Memory B cell (primary cell): ENCODE measurements around the gene CLEC5A.

Experiments used
- ATAC-seq: fragments of 150-1000 bp; cut with Tn5 transposase; 2 replicates; pipeline ENCODE4 v1.10.0; 2021; ENCODE audit warnings: low read depth, mild to moderate bottlenecking, moderate library complexity
- DNase-seq, 2 donors: peaks; one replicate each; pipeline ENCODE4 v3.0.0; 2022; ENCODE audit warnings: low spot score in 2 of 2
- H3K27ac Mint-ChIP-seq: one replicate; pipeline ENCODE4 v1.8.0; 2022; ENCODE audit warnings: mild to moderate bottlenecking, moderate library complexity, mixed read lengths
- H3K27me3 Mint-ChIP-seq: one replicate; pipeline ENCODE4 v1.8.0; 2022; ENCODE audit warnings: mixed read lengths
- H3K36me3 Mint-ChIP-seq: one replicate; pipeline ENCODE4 v1.8.0; 2022; ENCODE audit warnings: mild to moderate bottlenecking, mixed read lengths
- H3K4me1 Mint-ChIP-seq: one replicate; pipeline ENCODE4 v1.8.0; 2022; ENCODE audit warnings: mixed read lengths
- H3K4me3 Mint-ChIP-seq: one replicate; pipeline ENCODE4 v1.8.0; 2022; ENCODE audit warnings: mild to moderate bottlenecking, moderate library complexity, mixed read lengths
- H3K9me3 Mint-ChIP-seq: one replicate; pipeline ENCODE4 v1.8.0; 2022; ENCODE audit warnings: mixed read lengths

Gene CLEC5A

GRCh38 chr7:141973673-141974072 is 26.9 kb upstream of the CLEC5A start, which contains the start of gene TAS2R38:
Gene TAS2R38 (minus strand): TSS chr7:141973773. CDS start chr7:141973689, 84 bp downstream.
- DNase-seq: no peak
- Mint-ChIP-seq H3K27me3 (no peaks in the 10 kb centered on the region), H3K4me1 (peaks cover 3% of the 10 kb centered on the region), H3K27ac (no peak within 1 kb of the TSS), H3K9me3 (no peaks in the 10 kb centered on the region), H3K4me3 (no peak within 1 kb of the TSS), H3K36me3 (no peaks in the 10 kb centered on the region)
- ATAC-seq: no peak

GRCh38 chr7:141960687-141961422 is 14.1 kb upstream of the CLEC5A start:
- peak; percentile 62 for ATAC-seq
- DNase-seq: no peak
- Mint-ChIP-seq H3K36me3 (no peaks in the 10 kb centered on the region), H3K27me3 (no peaks in the 10 kb centered on the region), H3K4me1 (peaks cover 6% of the 10 kb centered on the region), H3K4me3 (no peak overlapping the region), H3K9me3 (no peaks in the 10 kb centered on the region), H3K27ac (no peak overlapping the region)

- H3K4me1 Mint-ChIP-seq: peaks cover 4% of the 10 kb centered on the region
- no peak for ATAC-seq
- no peaks in the 10 kb centered on the region for H3K9me3 Mint-ChIP-seq
- H3K27me3 Mint-ChIP-seq: peaks cover 2% of the 10 kb centered on the region
- H3K36me3 Mint-ChIP-seq: no peaks in the 10 kb centered on the region
- no peak overlapping the region for H3K27ac Mint-ChIP-seq
- DNase-seq: no peak
- no peak overlapping the region for H3K4me3 Mint-ChIP-seq
Observed at GRCh38 chr7:141956084-141956483, 9.3 kb upstream of the CLEC5A start.

- Mint-ChIP-seq H3K4me1 (no peaks in the 10 kb centered on the region), H3K9me3 (no peaks in the 10 kb centered on the region), H3K4me3 (no peak overlapping the region), H3K36me3 (no peaks in the 10 kb centered on the region), H3K27me3 (peaks cover 2% of the 10 kb centered on the region), H3K27ac (no peak overlapping the region)
- DNase-seq: no peak
- no peak for ATAC-seq
Observed at GRCh38 chr7:141954334-141954733, 7.6 kb upstream of the CLEC5A start.

GRCh38 chr7:141952461-141952860 is 5.7 kb upstream of the CLEC5A start:
- ATAC-seq (no peak), DNase-seq (no peak)
- H3K9me3 Mint-ChIP-seq: no peaks in the 10 kb centered on the region
- no peaks in the 10 kb centered on the region for H3K4me1 Mint-ChIP-seq
- H3K27ac Mint-ChIP-seq: no peak overlapping the region
- H3K4me3 Mint-ChIP-seq: no peak overlapping the region
- H3K27me3 Mint-ChIP-seq: peaks cover 2% of the 10 kb centered on the region
- H3K36me3 Mint-ChIP-seq: no peaks in the 10 kb centered on the region

- no peak overlapping the region for H3K4me3 Mint-ChIP-seq
- H3K36me3 Mint-ChIP-seq: no peaks in the 10 kb centered on the region
- H3K4me1 Mint-ChIP-seq: no peaks in the 10 kb centered on the region
- DNase-seq (no peak), ATAC-seq (no peak)
- H3K27ac Mint-ChIP-seq: no peak overlapping the region
- H3K27me3 Mint-ChIP-seq: peaks cover 2% of the 10 kb centered on the region
- H3K9me3 Mint-ChIP-seq: no peaks in the 10 kb centered on the region
Observed at GRCh38 chr7:141950806-141951205, 4.0 kb upstream of the CLEC5A start.

GRCh38 chr7:141949911-141950310 is 3.1 kb upstream of the CLEC5A start:
- Mint-ChIP-seq H3K9me3 (no peaks in the 10 kb centered on the region), H3K27ac (no peak overlapping the region)

GRCh38 chr7:141949451-141949850 is 2.7 kb upstream of the CLEC5A start:
- no peaks in the 10 kb centered on the region for H3K9me3 Mint-ChIP-seq
- no peak for DNase-seq
- H3K27me3 Mint-ChIP-seq: peaks cover 2% of the 10 kb centered on the region
- no peaks in the 10 kb centered on the region for H3K36me3 Mint-ChIP-seq
- H3K4me1 Mint-ChIP-seq: no peaks in the 10 kb centered on the region
- H3K27ac Mint-ChIP-seq: no peak overlapping the region
- no peak for ATAC-seq
- no peak overlapping the region for H3K4me3 Mint-ChIP-seq

More at GRCh38 chr7:141949911-141950310, 3.1 kb upstream of the CLEC5A start:
- Mint-ChIP-seq H3K27me3 (peaks cover 2% of the 10 kb centered on the region), H3K4me3 (no peak overlapping the region), H3K4me1 (no peaks in the 10 kb centered on the region), H3K36me3 (no peaks in the 10 kb centered on the region)
- no peak for ATAC-seq
- DNase-seq: no peak

- H3K27ac Mint-ChIP-seq: no peak overlapping the region
- H3K27me3 Mint-ChIP-seq: peaks cover 2% of the 10 kb centered on the region
Observed at GRCh38 chr7:141949021-141949420, 2.2 kb upstream of the CLEC5A start.

GRCh38 chr7:141945356-141945755 is 1.4 kb downstream of the CLEC5A start:
- H3K4me3 Mint-ChIP-seq: no peak overlapping the region
- peaks cover 6% of the 10 kb centered on the region for H3K9me3 Mint-ChIP-seq
- H3K27ac Mint-ChIP-seq: no peak overlapping the region
- no peak for ATAC-seq
- H3K4me1 Mint-ChIP-seq: no peaks in the 10 kb centered on the region
- no peak for DNase-seq
- no peaks in the 10 kb centered on the region for H3K27me3 Mint-ChIP-seq
- H3K36me3 Mint-ChIP-seq: no peaks in the 10 kb centered on the region

More at GRCh38 chr7:141949021-141949420, 2.2 kb upstream of the CLEC5A start:
- H3K36me3 Mint-ChIP-seq: no peaks in the 10 kb centered on the region
- no peak for DNase-seq
- H3K9me3 Mint-ChIP-seq: peaks cover 1% of the 10 kb centered on the region
- H3K4me1 Mint-ChIP-seq: no peaks in the 10 kb centered on the region
- ATAC-seq: no peak
- no peak overlapping the region for H3K4me3 Mint-ChIP-seq

GRCh38 chr7:141944811-141945210 is 2.0 kb downstream of the CLEC5A start:
- ATAC-seq (no peak), DNase-seq (no peak)
- no peaks in the 10 kb centered on the region for H3K27me3 Mint-ChIP-seq
- no peaks in the 10 kb centered on the region for H3K4me1 Mint-ChIP-seq
- H3K36me3 Mint-ChIP-seq: no peaks in the 10 kb centered on the region
- no peak overlapping the region for H3K27ac Mint-ChIP-seq
- H3K4me3 Mint-ChIP-seq: no peak overlapping the region
- peaks cover 9% of the 10 kb centered on the region for H3K9me3 Mint-ChIP-seq

GRCh38 chr7:141943846-141944245 is 2.9 kb downstream of the CLEC5A start:
- no peaks in the 10 kb centered on the region for H3K4me1 Mint-ChIP-seq
- H3K27me3 Mint-ChIP-seq: no peaks in the 10 kb centered on the region
- no peak overlapping the region for H3K4me3 Mint-ChIP-seq
- H3K27ac Mint-ChIP-seq: no peak overlapping the region
- DNase-seq (no peak), ATAC-seq (no peak)
- H3K36me3 Mint-ChIP-seq: no peaks in the 10 kb centered on the region
- peaks cover 13% of the 10 kb centered on the region for H3K9me3 Mint-ChIP-seq

- Mint-ChIP-seq H3K27ac (no peak overlapping the region), H3K27me3 (no peaks in the 10 kb centered on the region), H3K4me3 (no peak overlapping the region)
Observed at GRCh38 chr7:141941075-141941474, 5.7 kb downstream of the CLEC5A start.

GRCh38 chr7:141930211-141930610 is 16.6 kb downstream of the CLEC5A start:
- peaks cover 4% of the 10 kb centered on the region for H3K27me3 Mint-ChIP-seq
- ATAC-seq: no peak

More at GRCh38 chr7:141941075-141941474, 5.7 kb downstream of the CLEC5A start:
- H3K36me3 Mint-ChIP-seq: no peaks in the 10 kb centered on the region
- peaks cover 17% of the 10 kb centered on the region for H3K9me3 Mint-ChIP-seq
- no peaks in the 10 kb centered on the region for H3K4me1 Mint-ChIP-seq
- DNase-seq (no peak), ATAC-seq (no peak)

GRCh38 chr7:141928845-141929195 is 18.0 kb downstream of the CLEC5A start:
- Mint-ChIP-seq H3K4me3 (no peak overlapping the region), H3K27me3 (peaks cover 2% of the 10 kb centered on the region), H3K27ac (no peak overlapping the region), H3K9me3 (peaks cover 2% of the 10 kb centered on the region), H3K4me1 (no peaks in the 10 kb centered on the region), H3K36me3 (no peaks in the 10 kb centered on the region)
- ATAC-seq (no peak), DNase-seq (no peak)

More at GRCh38 chr7:141930211-141930610, 16.6 kb downstream of the CLEC5A start:
- Mint-ChIP-seq H3K4me1 (no peaks in the 10 kb centered on the region), H3K4me3 (no peak overlapping the region), H3K9me3 (peaks cover 2% of the 10 kb centered on the region), H3K27ac (no peak overlapping the region), H3K36me3 (no peaks in the 10 kb centered on the region)
- DNase-seq: no peak
